Panc1 (cell line): Measurements from ENCODE around the gene LAS1L.

Source experiments
- CTCF ChIP-seq: fragments of 450-650 bp; IDR thresholded peaks from 2 replicates; pipeline ENCODE4 v1.5.1; 2017; ENCODE audit warnings: mild to moderate bottlenecking
- REST ChIP-seq, 2 experiments: IDR thresholded peaks; 2 replicates each; pipeline ENCODE4 v1.6.1; 2011 to 2012; ENCODE audit warnings: low read depth in 2 of 2, control low read depth in 1 of 2, low read length in 1 of 2, mild to moderate bottlenecking in 1 of 2, moderate library complexity in 1 of 2; ENCODE audit not compliant: insufficient read depth in 1 of 2
- TCF7L2 ChIP-seq: IDR thresholded peaks from 2 replicates; pipeline ENCODE4 v1.6.1; 2011; ENCODE audit warnings: mild to moderate bottlenecking, low read depth, low read length, inconsistent platforms

GRCh38 chrX:65524139-65524538 is 10.4 kb downstream of the LAS1L start:
- TF ChIP-seq CTCF (no peak), REST (IDR thresholded peaks at IDR 0.05; ENCODE audit: insufficient read depth in 1 of 2, low read depth in 2 of 2, low read length in 1 of 2) (no peak), TCF7L2 (no peak)
